Left lung (tissue), 10 donors: ENCODE data around the gene CDH3. TPM values are rescaled to one million over a fixed set of nuclear protein-coding genes. Genes with fewer than 3 reads are reported as not detected.
A peak's percentile ranks its signal among the peaks of the same experiment; 100 is the strongest.

ENCODE experiments used
- ATAC-seq: fragments of 200-7000 bp; cut with Tn5 transposase; one replicate; pipeline ENCODE4 v1.9.1; 2020; ENCODE audit warnings: moderate library complexity
- DNase-seq, 4 donors: peaks; one replicate each; pipeline ENCODE4 v3.0.0-alpha.2; 2013 to 2020
- H3K27ac ChIP-seq, 2 donors: fragments of 200-600 bp; sonication (generic) in 1 of 2; one replicate each; pipeline versions ENCODE4 v1.5.0 to v1.8.0; 2020 to 2021
- H3K27me3 ChIP-seq, 2 donors: fragments of 200-600 bp; sonication (generic) in 1 of 2; one replicate each; pipeline versions ENCODE4 v1.5.0 to v1.8.0; 2020 to 2021
- H3K36me3 ChIP-seq, 2 donors: fragments of 200-600 bp; sonication (generic) in 1 of 2; one replicate each; pipeline versions ENCODE4 v1.5.0 to v1.8.0; 2020 to 2021
- H3K4me1 ChIP-seq, 2 donors: fragments of 200-600 bp; one replicate each; pipeline ENCODE4 v1.8.0; 2021
- H3K4me3 ChIP-seq, 2 donors: fragments of 200-600 bp; sonication (generic) in 1 of 2; one replicate each; pipeline versions ENCODE4 v1.5.0 to v1.8.0; 2020 to 2021; ENCODE audit warnings: mild to moderate bottlenecking in 1 of 2
- H3K9me3 ChIP-seq, 2 donors: fragments of 200-600 bp; sonication (generic) in 1 of 2; one replicate each; pipeline versions ENCODE4 v1.5.0 to v1.8.0; 2020 to 2021
- intact Hi-C, 2 donors: fragments of 100-400 bp; cut with DNase I; formaldehyde crosslinking; loops; one replicate each; pipeline versions ENCODE4 v1.11.2 to v1.14.2; 2022
- polyA plus RNA-seq, 6 donors: library from polyadenylated mRNA; unstranded; fragments of 120-200 nt; gene quantifications; one replicate each; pipeline ENCODE4 v1.2.1, GENCODE V29; 2013; ENCODE audit not compliant: insufficient read length in 6 of 6
- total RNA-seq, 2 donors: library from RNA; stranded (reverse); fragmentation: NEBNext Ultra II Directional; extraction: Animal tissue kit (Norgen Biotek cat#: 25700); gene quantifications; one replicate each; pipeline ENCODE4 v1.2.1, GENCODE V29; 2021
- TF ChIP-seq, protein P1 (sequence below), 2 donors: fragments of 200-600 bp; sonication (generic) in 1 of 2; IDR thresholded peaks; one replicate each; pipeline versions ENCODE4 v1.5.0 to v1.8.0; 2021; ENCODE audit warnings: antibody characterized with exemption in 2 of 2
- donor health status: DM: no; HTN: yes; CAD: no.
- donor health status: DM: no; HTN: no; CAD: no.

CDH3 gene
- total and polyA plus RNA-seq, 8 donors: 12.8 to 59.7 (median 47.6) TPM

DNA sequence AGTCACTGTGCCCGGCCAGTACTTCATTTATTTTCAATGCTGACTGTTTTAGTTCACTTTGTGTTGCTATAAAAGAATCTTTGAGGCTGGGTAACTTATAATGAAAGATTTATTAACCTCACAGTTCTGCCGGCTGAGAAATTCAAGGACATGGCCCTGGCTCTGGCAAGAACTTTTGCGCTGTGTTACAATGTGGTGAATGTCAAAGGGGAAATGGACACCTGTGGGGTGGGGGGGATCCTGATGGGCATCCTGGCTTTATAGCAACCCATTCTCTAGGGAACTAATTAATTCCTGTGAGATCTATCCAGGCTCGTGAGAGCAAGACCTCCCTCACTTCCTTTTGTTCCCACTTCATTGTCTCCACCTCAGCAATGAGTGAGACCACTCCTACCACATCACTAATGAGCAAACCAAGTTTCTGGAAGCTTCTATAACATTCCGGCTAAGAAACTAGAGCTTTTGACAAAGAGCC, 17.1 kb upstream of the CDH3 start:
- Histone ChIP-seq H3K27me3 (no peaks in the 10 kb centered on the region), H3K4me3 (no peak overlapping the region), H3K4me1 (no peaks in the 10 kb centered on the region), H3K27ac (no peak overlapping the region), H3K36me3 (no peaks in the 10 kb centered on the region), H3K9me3 (peaks cover 0 to 3% of the 10 kb centered on the region in 2 donors)
- no peak for DNase-seq
- TF ChIP-seq, protein P1, sequence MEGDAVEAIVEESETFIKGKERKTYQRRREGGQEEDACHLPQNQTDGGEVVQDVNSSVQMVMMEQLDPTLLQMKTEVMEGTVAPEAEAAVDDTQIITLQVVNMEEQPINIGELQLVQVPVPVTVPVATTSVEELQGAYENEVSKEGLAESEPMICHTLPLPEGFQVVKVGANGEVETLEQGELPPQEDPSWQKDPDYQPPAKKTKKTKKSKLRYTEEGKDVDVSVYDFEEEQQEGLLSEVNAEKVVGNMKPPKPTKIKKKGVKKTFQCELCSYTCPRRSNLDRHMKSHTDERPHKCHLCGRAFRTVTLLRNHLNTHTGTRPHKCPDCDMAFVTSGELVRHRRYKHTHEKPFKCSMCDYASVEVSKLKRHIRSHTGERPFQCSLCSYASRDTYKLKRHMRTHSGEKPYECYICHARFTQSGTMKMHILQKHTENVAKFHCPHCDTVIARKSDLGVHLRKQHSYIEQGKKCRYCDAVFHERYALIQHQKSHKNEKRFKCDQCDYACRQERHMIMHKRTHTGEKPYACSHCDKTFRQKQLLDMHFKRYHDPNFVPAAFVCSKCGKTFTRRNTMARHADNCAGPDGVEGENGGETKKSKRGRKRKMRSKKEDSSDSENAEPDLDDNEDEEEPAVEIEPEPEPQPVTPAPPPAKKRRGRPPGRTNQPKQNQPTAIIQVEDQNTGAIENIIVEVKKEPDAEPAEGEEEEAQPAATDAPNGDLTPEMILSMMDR (IDR thresholded peaks at IDR 0.05): no peak
- no peak for ATAC-seq
- intact Hi-C loops: no loop called here

DNA sequence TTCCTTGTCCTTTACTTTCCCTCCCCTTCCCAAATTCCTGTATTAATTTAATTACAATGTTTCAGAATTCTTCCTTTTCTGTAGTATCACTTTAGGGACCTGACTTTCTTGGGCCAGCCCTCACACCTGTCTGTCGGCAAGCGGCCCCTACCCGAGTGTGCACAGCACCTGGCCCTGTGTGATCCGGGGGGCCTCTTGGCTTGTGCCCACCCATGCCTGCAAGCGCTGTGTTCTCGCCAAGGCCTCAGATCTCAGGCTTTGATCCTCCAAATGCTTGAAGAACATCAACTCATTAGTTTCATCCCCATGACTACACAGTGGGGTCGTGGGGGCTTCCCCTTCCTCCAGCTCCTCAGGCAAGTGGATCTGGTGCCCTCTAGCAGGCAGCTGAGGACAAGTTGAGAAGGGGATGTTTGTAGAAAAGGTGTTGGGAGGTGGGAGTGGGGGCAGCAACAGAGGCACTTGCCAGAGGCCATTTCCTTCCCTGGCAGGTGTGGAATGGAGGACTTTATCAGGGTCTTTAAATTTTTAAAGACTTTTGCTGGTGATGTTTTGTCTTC, 15.7 kb upstream of the CDH3 start:
- Histone ChIP-seq H3K36me3 (no peaks in the 10 kb centered on the region), H3K27ac (no peak overlapping the region), H3K9me3 (no peaks in the 10 kb centered on the region), H3K27me3 (no peaks in the 10 kb centered on the region), H3K4me3 (no peak overlapping the region), H3K4me1 (no peaks in the 10 kb centered on the region)
- DNase-seq (no peak), ATAC-seq (no peak)
- TF ChIP-seq, protein P1 (IDR thresholded peaks at IDR 0.05): no peak
- intact Hi-C loops: no loop called here

DNA sequence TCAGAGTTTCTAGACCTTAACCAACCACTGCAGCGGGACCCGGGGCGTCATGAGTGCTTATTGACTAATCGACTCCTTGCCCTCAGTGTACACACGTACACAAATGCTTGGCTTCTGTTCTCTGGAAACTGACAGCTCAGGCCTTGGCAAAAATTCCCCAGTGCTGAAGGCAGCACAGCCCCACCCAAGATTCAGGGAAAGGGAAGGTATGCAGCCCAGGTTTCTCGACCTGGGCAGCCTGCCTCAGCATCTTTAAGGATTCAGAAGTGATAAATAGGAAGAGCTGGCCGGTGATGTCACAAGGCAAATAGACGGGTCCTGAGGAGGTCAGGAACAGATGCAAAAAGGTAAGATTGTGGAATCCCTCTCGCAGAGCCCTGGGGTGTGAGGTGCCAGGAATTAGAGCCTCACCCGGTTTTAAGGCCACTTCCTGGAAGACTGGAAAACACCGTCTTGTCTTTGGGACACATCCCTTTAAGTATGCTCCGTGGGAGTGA, 9.0 kb upstream of the CDH3 start:
- Histone ChIP-seq H3K27me3 (peaks cover 0 to 9% of the 10 kb centered on the region in 2 donors), H3K4me1 (no peaks in the 10 kb centered on the region), H3K36me3 (no peaks in the 10 kb centered on the region), H3K4me3 (no peak overlapping the region), H3K27ac (no peak overlapping the region), H3K9me3 (no peaks in the 10 kb centered on the region)
- TF ChIP-seq, protein P1 (IDR thresholded peaks at IDR 0.05): no peak
- DNase-seq: no peak
- peak; percentile 82 for ATAC-seq
- intact Hi-C loops: no loop called here

DNA sequence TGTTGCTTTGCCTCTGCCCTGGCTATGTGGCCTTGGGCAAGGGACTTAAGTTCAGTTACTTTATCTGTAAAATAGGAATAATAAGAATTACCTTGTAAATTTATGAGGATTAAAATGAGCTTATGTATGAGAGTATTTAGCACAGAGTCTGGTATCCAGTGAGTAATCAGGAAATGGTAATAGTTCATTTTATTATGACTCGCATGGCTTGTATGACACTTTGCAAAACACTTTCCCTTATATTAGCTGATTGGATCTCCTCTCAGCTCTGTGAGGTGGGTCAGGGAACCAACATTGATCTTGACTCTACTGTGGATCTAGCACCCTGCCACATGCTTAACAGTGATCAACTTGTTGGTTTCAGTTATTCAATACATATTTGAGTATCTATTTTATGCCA, 8.3 kb upstream of the CDH3 start:
- no peaks in the 10 kb centered on the region for H3K9me3 ChIP-seq
- no peak overlapping the region for H3K4me3 ChIP-seq
- no peak for DNase-seq
- H3K27me3 ChIP-seq: peaks cover 0 to 16% of the 10 kb centered on the region in 2 donors
- intact Hi-C loops: no loop called here
- H3K36me3 ChIP-seq: no peaks in the 10 kb centered on the region
- no peaks in the 10 kb centered on the region for H3K4me1 ChIP-seq
- ATAC-seq: peak; percentile 58
- H3K27ac ChIP-seq: no peak overlapping the region
- TF ChIP-seq, protein P1 (IDR thresholded peaks at IDR 0.05): no peak

DNA sequence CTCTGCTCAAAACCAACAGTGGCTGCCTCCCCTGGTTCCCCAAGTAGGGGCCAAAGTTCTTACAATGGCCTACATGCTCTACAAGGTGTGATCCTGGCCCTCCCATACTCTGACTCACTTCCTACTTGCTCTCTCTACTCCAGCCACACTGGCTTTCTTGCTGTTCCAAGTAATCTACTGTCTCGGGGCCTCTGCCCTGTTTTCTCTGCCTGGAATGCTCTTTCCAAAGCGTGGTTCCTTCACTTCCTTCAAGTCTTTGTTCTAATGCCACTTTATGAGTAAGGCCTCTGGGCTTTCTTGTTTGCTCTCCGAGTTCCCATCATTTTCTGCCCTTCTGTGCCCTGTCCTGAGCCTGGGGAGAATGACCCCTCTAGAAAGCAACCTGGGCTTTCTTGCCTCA, 4.1 kb upstream of the CDH3 start:
- intact Hi-C loops: no loop called here
- Histone ChIP-seq H3K4me3 (no peak overlapping the region), H3K27ac (no peak overlapping the region), H3K4me1 (peaks cover 15 to 24% of the 10 kb centered on the region in 2 donors), H3K27me3 (peaks cover 31 to 57% of the 10 kb centered on the region in 2 donors), H3K9me3 (no peaks in the 10 kb centered on the region), H3K36me3 (no peaks in the 10 kb centered on the region)
- ATAC-seq (no peak), DNase-seq (no peak)
- TF ChIP-seq, protein P1 (IDR thresholded peaks at IDR 0.05): no peak
